Right lobe of liver (tissue), 4 donors: ENCODE results near the gene PRDM8.

Experiments used
- CTCF ChIP-seq, 4 donors: fragments of 200-600 bp in 3 of 4; fragments of 450-650 bp in 1 of 4; IDR thresholded peaks; one replicate each; pipeline versions ENCODE4 v1.5.1 to v1.8.0; 2016 to 2022; ENCODE audit warnings: antibody characterized with exemption in 4 of 4, mild to moderate bottlenecking in 2 of 4
- POLR2A ChIP-seq: fragments of 450-650 bp; IDR thresholded peaks from one replicate; pipeline ENCODE4 v1.6.1; 2017; ENCODE audit warnings: antibody characterized with exemption, mild to moderate bottlenecking
- donor health status: DM: no; HTN: no; CAD: no.
- donor health status: DM: no; HTN: no; CAD: no.
- donor health status: DM: no; HTN: yes; CAD: no.

- TF ChIP-seq CTCF (IDR thresholded peaks at IDR 0.05) (no peak), POLR2A (no peak)
Measured at GRCh38 chr4:80195441-80196140, 1.7 kb upstream of the PRDM8 start.
